Measurements from ENCODE around the gene KLHL18.

The KLHL18 gene

DNA sequence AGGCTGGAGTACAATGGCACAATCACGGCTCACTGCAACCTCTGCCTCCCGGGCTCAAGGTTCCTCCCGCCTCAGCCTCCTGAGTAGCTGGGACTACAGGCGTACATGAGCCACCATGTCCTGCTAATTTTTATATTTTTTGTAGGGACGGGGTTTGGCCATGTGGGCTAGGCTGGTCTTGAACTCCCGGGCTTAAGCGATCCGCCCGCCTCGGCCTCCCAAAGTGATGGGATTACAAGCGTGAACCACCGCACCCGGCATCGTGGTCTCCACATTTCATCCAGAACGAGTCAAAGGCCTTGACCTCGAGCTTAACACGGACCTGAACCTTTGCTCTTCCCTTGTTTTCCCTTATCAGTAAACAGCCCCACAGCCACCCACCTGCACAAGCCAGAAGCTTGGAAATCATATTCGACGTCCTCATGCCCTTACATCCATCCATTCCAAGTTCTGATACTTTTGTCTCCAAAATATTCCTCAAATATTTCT is 96.7 kb downstream of the KLHL18 start:
- Histone ChIP-seq H3K27me3 (ENCODE audit: control insufficient read depth, insufficient read depth, low read length) (no peaks in the 10 kb centered on the region), H3K36me3 (ENCODE audit: control insufficient read depth, insufficient read depth, low read length) (no peaks in the 10 kb centered on the region), H3K9me3 (ENCODE audit: control insufficient read depth, low read length) (no peaks in the 10 kb centered on the region), H3K4me1 (peaks cover 11% of the 10 kb centered on the region), H3K9ac (no peak overlapping the region), H3K4me3 (ENCODE audit: low read depth, low read length) (peak overlapping the region; percentile 93), H3K79me2 (peaks cover 10% of the 10 kb centered on the region), H3K27ac (peak overlapping the region; percentile 94), H2AFZ (peak overlapping the region; percentile 90), H3K4me2 (ENCODE audit: low read length) (peak overlapping the region; percentile 87)
- TF ChIP-seq, protein P1, sequence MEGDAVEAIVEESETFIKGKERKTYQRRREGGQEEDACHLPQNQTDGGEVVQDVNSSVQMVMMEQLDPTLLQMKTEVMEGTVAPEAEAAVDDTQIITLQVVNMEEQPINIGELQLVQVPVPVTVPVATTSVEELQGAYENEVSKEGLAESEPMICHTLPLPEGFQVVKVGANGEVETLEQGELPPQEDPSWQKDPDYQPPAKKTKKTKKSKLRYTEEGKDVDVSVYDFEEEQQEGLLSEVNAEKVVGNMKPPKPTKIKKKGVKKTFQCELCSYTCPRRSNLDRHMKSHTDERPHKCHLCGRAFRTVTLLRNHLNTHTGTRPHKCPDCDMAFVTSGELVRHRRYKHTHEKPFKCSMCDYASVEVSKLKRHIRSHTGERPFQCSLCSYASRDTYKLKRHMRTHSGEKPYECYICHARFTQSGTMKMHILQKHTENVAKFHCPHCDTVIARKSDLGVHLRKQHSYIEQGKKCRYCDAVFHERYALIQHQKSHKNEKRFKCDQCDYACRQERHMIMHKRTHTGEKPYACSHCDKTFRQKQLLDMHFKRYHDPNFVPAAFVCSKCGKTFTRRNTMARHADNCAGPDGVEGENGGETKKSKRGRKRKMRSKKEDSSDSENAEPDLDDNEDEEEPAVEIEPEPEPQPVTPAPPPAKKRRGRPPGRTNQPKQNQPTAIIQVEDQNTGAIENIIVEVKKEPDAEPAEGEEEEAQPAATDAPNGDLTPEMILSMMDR (IDR thresholded peaks at IDR 0.05) = no peak

- Histone ChIP-seq H3K4me2 (ENCODE audit: low read length) (peak overlapping the region; percentile 87), H3K4me3 (ENCODE audit: low read depth, low read length) (peak overlapping the region; percentile 93), H3K36me3 (ENCODE audit: control insufficient read depth, insufficient read depth, low read length) (no peaks in the 10 kb centered on the region), H3K4me1 (peaks cover 15% of the 10 kb centered on the region), H2AFZ (peak overlapping the region; percentile 90), H3K27me3 (ENCODE audit: control insufficient read depth, insufficient read depth, low read length) (no peaks in the 10 kb centered on the region), H3K9me3 (ENCODE audit: control insufficient read depth, low read length) (no peaks in the 10 kb centered on the region), H3K9ac (peak overlapping the region; percentile 87), H3K79me2 (peaks cover 13% of the 10 kb centered on the region), H3K27ac (peak overlapping the region; percentile 94)
- TF ChIP-seq, protein P1 (IDR thresholded peaks at IDR 0.05) = no peak
These were observed 97.4 kb downstream of the KLHL18 start for GRCh38 chr3:47380026-47380600.

GRCh38 chr3:47380601-47381316 is 98.0 kb downstream of the KLHL18 start, which contains the start of gene PTPN23:
Gene PTPN23, plus strand, starts transcription at chr3:47381021. Its CDS starts 76 bp downstream, at chr3:47381097.
- Histone ChIP-seq H3K9me3 (ENCODE audit: control insufficient read depth, low read length) (no peaks in the 10 kb centered on the region), H2AFZ (peak within 1 kb of the TSS; percentile 90), H3K36me3 (ENCODE audit: control insufficient read depth, insufficient read depth, low read length) (no peaks in the 10 kb centered on the region), H3K9ac (peak within 1 kb of the TSS; percentile 87), H3K79me2 (peaks cover 17% of the 10 kb centered on the region), H3K4me2 (ENCODE audit: low read length) (peak within 1 kb of the TSS; percentile 93), H3K4me3 (ENCODE audit: low read depth, low read length) (peak within 1 kb of the TSS; percentile 93), H3K27ac (peak within 1 kb of the TSS; percentile 94), H3K4me1 (peaks cover 20% of the 10 kb centered on the region), H3K27me3 (ENCODE audit: control insufficient read depth, insufficient read depth, low read length) (no peaks in the 10 kb centered on the region)
- TF ChIP-seq, protein P1 (IDR thresholded peaks at IDR 0.05) = no peak

DNA sequence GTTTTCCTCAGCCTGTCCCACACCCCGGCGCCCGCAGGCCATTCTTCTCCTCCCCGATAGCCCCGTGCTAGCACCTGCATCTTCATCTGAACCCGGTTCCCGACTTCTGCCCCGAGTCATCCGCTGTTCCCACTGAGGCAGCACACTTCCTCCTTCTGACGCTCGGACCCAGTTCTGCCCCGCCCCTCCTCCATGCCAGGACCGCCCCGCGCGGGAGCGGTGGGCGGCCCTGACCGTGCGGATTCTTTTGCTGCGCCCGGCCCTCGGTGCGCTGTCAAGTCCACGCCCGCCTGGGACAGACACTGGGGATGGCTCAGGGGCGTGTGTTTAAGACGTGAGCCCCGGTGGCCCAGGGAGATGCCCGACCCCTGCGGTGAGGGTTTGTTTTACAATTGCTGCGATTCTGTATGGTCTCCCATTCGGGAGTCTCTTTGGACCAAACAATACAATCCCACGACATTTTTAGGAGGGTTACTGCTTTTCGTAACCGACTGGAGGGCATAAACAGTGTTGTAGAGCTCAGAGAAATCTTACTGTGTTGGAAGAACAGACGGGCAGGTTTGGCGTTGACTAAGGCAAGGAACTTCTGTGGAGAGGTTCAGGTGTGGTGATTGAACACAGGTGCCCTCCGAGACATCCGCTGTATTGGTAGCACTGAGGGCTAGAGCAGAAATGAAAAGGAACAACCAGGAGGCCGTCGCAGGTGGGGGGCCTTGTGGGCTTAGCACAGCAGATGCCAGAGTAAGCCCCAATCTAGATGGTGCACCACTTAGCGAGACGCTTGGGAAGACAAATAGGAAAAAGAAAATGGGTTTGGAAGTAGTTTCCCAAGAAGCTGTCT is 98.8 kb downstream of the KLHL18 start:
- Histone ChIP-seq H3K27ac (peak overlapping the region; percentile 94), H3K4me3 (ENCODE audit: low read depth, low read length) (peak overlapping the region; percentile 93), H3K27me3 (ENCODE audit: control insufficient read depth, insufficient read depth, low read length) (no peaks in the 10 kb centered on the region), H3K36me3 (ENCODE audit: control insufficient read depth, insufficient read depth, low read length) (no peaks in the 10 kb centered on the region), H3K79me2 (peaks cover 20% of the 10 kb centered on the region), H2AFZ (peak overlapping the region; percentile 73), H3K4me1 (peaks cover 25% of the 10 kb centered on the region), H3K4me2 (ENCODE audit: low read length) (peak overlapping the region; percentile 93), H3K9ac (peak overlapping the region; percentile 41), H3K9me3 (ENCODE audit: control insufficient read depth, low read length) (no peaks in the 10 kb centered on the region)
- TF ChIP-seq, protein P1 (IDR thresholded peaks at IDR 0.05) = no peak
